NCI-H1694 (cell line): Measurements from ENCODE around the gene CIAO1.
"Not testable (repeated sequence)": the region's sequence is repeated elsewhere in the genome, so short reads cannot be mapped to it uniquely, and the experiment has no call there.

ENCODE experiments used
- DNase-seq: peaks from one replicate; lab custom pipeline; 2025; lab: John Stamatoyannopoulos, UW

Gene CIAO1

GRCh38 chr2:96250188-96250587, 15.8 kb upstream of the CIAO1 start:
- DNase-seq: no peak

- DNase-seq: no peak
Observed at GRCh38 chr2:96251721-96252292, 14.2 kb upstream of the CIAO1 start.

- no peak for DNase-seq
Observed at GRCh38 chr2:96252526-96252925, 13.5 kb upstream of the CIAO1 start.

GRCh38 chr2:96253006-96253405, 13.0 kb upstream of the CIAO1 start:
- no peak for DNase-seq

- no peak for DNase-seq
Observed at GRCh38 chr2:96254571-96254970, 11.5 kb upstream of the CIAO1 start.

- no peak for DNase-seq
Observed at GRCh38 chr2:96256611-96257113, 9.4 kb upstream of the CIAO1 start.

- not testable (repeated sequence) for DNase-seq
Observed at GRCh38 chr2:96257744-96258143, 8.3 kb upstream of the CIAO1 start.

- no peak for DNase-seq
Observed at GRCh38 chr2:96258166-96259022, 7.6 kb upstream of the CIAO1 start.

- no peak for DNase-seq
Observed at GRCh38 chr2:96259497-96259921, 6.5 kb upstream of the CIAO1 start.

GRCh38 chr2:96260387-96261260, 5.4 kb upstream of the CIAO1 start:
- DNase-seq: peak; percentile 31

- DNase-seq: no peak
Observed at GRCh38 chr2:96261328-96262003, 4.6 kb upstream of the CIAO1 start.

GRCh38 chr2:96262306-96262705, 3.7 kb upstream of the CIAO1 start:
- no peak for DNase-seq

GRCh38 chr2:96264086-96264485, 1.9 kb upstream of the CIAO1 start:
- DNase-seq: no peak

- DNase-seq: peak; percentile 5
Observed at GRCh38 chr2:96264656-96265348, 1.2 kb upstream of the CIAO1 start.

GRCh38 chr2:96265349-96265839, 631 bp upstream of the CIAO1 start:
- no peak for DNase-seq

GRCh38 chr2:96267159-96267971, 1.3 kb downstream of the CIAO1 start:
- DNase-seq: peak; percentile 13

- DNase-seq: no peak
Observed at GRCh38 chr2:96271995-96272394, 6.0 kb downstream of the CIAO1 start.

- DNase-seq: no peak
Observed at GRCh38 chr2:96273763-96274162, 7.7 kb downstream of the CIAO1 start.

GRCh38 chr2:96274355-96275056, 8.5 kb downstream of the CIAO1 start:
- DNase-seq: no peak
